Gastroesophageal sphincter (tissue), 3 donors: Measurements from ENCODE around the gene EIF5A.

Experiments used
- CTCF ChIP-seq, 4 experiments: fragments of 200-600 bp in 2 of 4; fragments of 450-650 bp in 2 of 4; sonication (generic) in 1 of 4; IDR thresholded peaks; one replicate each; pipeline ENCODE4 v1.5.1; 2017 to 2019; ENCODE audit warnings: antibody characterized with exemption in 4 of 4, mild to moderate bottlenecking in 2 of 4, moderate library complexity in 2 of 4
- POLR2A ChIP-seq, 2 donors: fragments of 450-650 bp; IDR thresholded peaks; one replicate each; pipeline ENCODE4 v1.6.1; 2017; ENCODE audit warnings: antibody characterized with exemption in 2 of 2, mild to moderate bottlenecking in 2 of 2, moderate library complexity in 1 of 2
- POLR2AphosphoS5 ChIP-seq: sonication (generic); formaldehyde crosslinking; IDR thresholded peaks from one replicate; pipeline ENCODE4 v1.6.1; 2017; ENCODE audit warnings: antibody characterized with exemption

- TF ChIP-seq POLR2A (IDR thresholded peaks at IDR 0.05): peak; percentile 74 to 93
- TF ChIP-seq CTCF (IDR thresholded peaks at IDR 0.05): no peak
- peak; percentile 94 for TF ChIP-seq POLR2AphosphoS5
These were observed at the start of gene EIF5A for GRCh38 chr17:7306911-7307685.
